Mesenchymal stem cell (in vitro differentiated cells and primary cell): Measurements from ENCODE around the gene RUSC1.
A peak's percentile ranks its signal among the peaks of the same experiment; 100 is the strongest.

ENCODE experiments used
- DNase-seq: peaks from one replicate; pipeline ENCODE4 v3.0.0-alpha.2; 2013
- H2AFZ ChIP-seq: one replicate; pipeline ENCODE4 v1.6.1; 2013; ENCODE audit warnings: low read depth, mild to moderate bottlenecking, control low read depth, inconsistent platforms, low read length, moderate library complexity
- H2AK5ac ChIP-seq: 2 replicates; pipeline ENCODE4 v1.6.1; 2013; ENCODE audit warnings: low read length, moderate library complexity, mild to moderate bottlenecking, inconsistent platforms; ENCODE audit not compliant: severe bottlenecking
- H2BK120ac ChIP-seq: one replicate; pipeline ENCODE4 v1.6.1; 2013; ENCODE audit warnings: low read depth, mild to moderate bottlenecking, inconsistent platforms, low read length, moderate library complexity
- H2BK12ac ChIP-seq, 2 experiments: one replicate each; pipeline ENCODE4 v1.6.1; 2013; ENCODE audit warnings: inconsistent platforms in 2 of 2, low read length in 2 of 2, mild to moderate bottlenecking in 2 of 2, moderate library complexity in 2 of 2, control low read depth in 1 of 2
- H2BK15ac ChIP-seq: one replicate; pipeline ENCODE4 v1.6.1; 2013; ENCODE audit warnings: mild to moderate bottlenecking, low read depth, inconsistent platforms; ENCODE audit not compliant: poor library complexity, severe bottlenecking
- H2BK5ac ChIP-seq: 2 replicates; pipeline ENCODE4 v1.6.1; 2013; ENCODE audit warnings: low read depth, mild to moderate bottlenecking, low read length, control low read depth, inconsistent platforms; ENCODE audit not compliant: poor library complexity, severe bottlenecking
- H3K14ac ChIP-seq, 2 experiments: one replicate each; pipeline ENCODE4 v1.6.1; 2013; ENCODE audit warnings: inconsistent platforms in 2 of 2, low read length in 2 of 2, control low read depth in 1 of 2, mild to moderate bottlenecking in 1 of 2, moderate library complexity in 1 of 2
- H3K18ac ChIP-seq, 2 experiments: one replicate each; pipeline ENCODE4 v1.6.1; 2013; ENCODE audit warnings: inconsistent platforms in 2 of 2, low read length in 2 of 2, control low read depth in 1 of 2, low read depth in 1 of 2, mild to moderate bottlenecking in 1 of 2
- H3K23ac ChIP-seq, 2 experiments: one replicate each; pipeline ENCODE4 v1.6.1; 2013; ENCODE audit warnings: inconsistent platforms in 2 of 2, low read length in 2 of 2, mild to moderate bottlenecking in 2 of 2, moderate library complexity in 2 of 2, control low read depth in 1 of 2
- H3K27ac ChIP-seq: 2 replicates; pipeline ENCODE4 v1.5.1; 2013; ENCODE audit warnings: mild to moderate bottlenecking, moderate library complexity, low read length, control low read depth, inconsistent platforms; ENCODE audit not compliant: poor library complexity, severe bottlenecking
- H3K27me3 ChIP-seq, 2 experiments: 2 replicates each; pipeline versions ENCODE4 v1.6.1 to v1.7.0; 2013; ENCODE audit warnings: low read length in 2 of 2, mild to moderate bottlenecking in 2 of 2, moderate library complexity in 2 of 2, control low read depth in 1 of 2, inconsistent platforms in 1 of 2; ENCODE audit not compliant: control insufficient read depth in 1 of 2, insufficient read depth in 1 of 2
- H3K36me3 ChIP-seq, 2 experiments: 2 replicates each; pipeline versions ENCODE4 v1.6.1 to v1.7.0; 2013; ENCODE audit warnings: low read length in 2 of 2, control low read depth in 1 of 2, inconsistent platforms in 1 of 2, low read depth in 1 of 2, mild to moderate bottlenecking in 1 of 2; ENCODE audit not compliant: insufficient read depth in 2 of 2, control insufficient read depth in 1 of 2
- H3K4ac ChIP-seq, 2 experiments: one replicate each; pipeline ENCODE4 v1.6.1; 2013; ENCODE audit warnings: inconsistent platforms in 2 of 2, low read length in 2 of 2, mild to moderate bottlenecking in 2 of 2, moderate library complexity in 2 of 2, control low read depth in 1 of 2, low read depth in 1 of 2
- H3K4me1 ChIP-seq: 2 replicates; pipeline ENCODE4 v1.6.1; 2013; ENCODE audit warnings: low read depth, low read length, control low read depth; ENCODE audit not compliant: control insufficient read depth, insufficient read depth
- H3K4me2 ChIP-seq: 2 replicates; pipeline ENCODE4 v1.6.1; 2013; ENCODE audit warnings: low read length, mild to moderate bottlenecking, inconsistent platforms; ENCODE audit not compliant: poor library complexity, severe bottlenecking
- H3K4me3 ChIP-seq, 2 experiments: 2 replicates each; pipeline versions ENCODE4 v1.5.1 to v1.7.0; 2013; ENCODE audit warnings: low read length in 2 of 2, mild to moderate bottlenecking in 2 of 2, control low read depth in 1 of 2, low read depth in 1 of 2; ENCODE audit not compliant: insufficient read depth in 1 of 2
- H3K79me1 ChIP-seq: replicated peaks from 2 replicates; pipeline ENCODE4 v1.6.1; 2013; ENCODE audit warnings: mild to moderate bottlenecking, control low read depth, low read length, inconsistent platforms; ENCODE audit not compliant: poor library complexity, severe bottlenecking
- H3K9ac ChIP-seq: 2 replicates; pipeline ENCODE4 v1.7.0; 2013; ENCODE audit warnings: mild to moderate bottlenecking, low read length, moderate library complexity
- H3K9me3 ChIP-seq: 2 replicates; pipeline ENCODE4 v1.7.0; 2013; ENCODE audit warnings: mild to moderate bottlenecking, low read length; ENCODE audit not compliant: control insufficient read depth
- H4K8ac ChIP-seq: one replicate; pipeline ENCODE4 v1.6.1; 2013; ENCODE audit warnings: inconsistent platforms, mild to moderate bottlenecking, low read length, moderate library complexity
- H4K91ac ChIP-seq: one replicate; pipeline ENCODE4 v1.6.1; 2013; ENCODE audit warnings: mild to moderate bottlenecking, low read length, inconsistent platforms
- WGBS: methylation state at CpG from one replicate; pipeline ENCODE4 v1.1.7; 2013; ENCODE audit warnings: mixed read lengths; 5-methylcytosine and 5-hydroxymethylcytosine counted together

RUSC1 gene

GRCh38 chr1:155308493-155309422 lies 11.9 kb upstream of the RUSC1 start, which contains the start of gene FDPS:
Gene FDPS, plus strand, starts transcription at chr1:155308866. Its CDS starts 924 bp downstream, at chr1:155309790.
- H4K91ac ChIP-seq = peak within 1 kb of the TSS; percentile 79
- H2AFZ ChIP-seq = no peak within 1 kb of the TSS
- H4K8ac ChIP-seq = peak within 1 kb of the TSS; percentile 82
- peak within 1 kb of the TSS; percentile 94 for H3K4me2 ChIP-seq
- H3K4ac ChIP-seq = peak within 1 kb of the TSS; percentile 69 to 96
- no peaks in the 10 kb centered on the region for H3K9me3 ChIP-seq
- H3K27ac ChIP-seq = peak within 1 kb of the TSS; percentile 89
- H2BK12ac ChIP-seq = peak within 1 kb of the TSS in 1 of 2 experiments; percentile 85
- WGBS = under 1% methylated on average over 49 of the region's 51 CpGs
- H3K4me3 ChIP-seq = peak within 1 kb of the TSS; percentile 75 to 99
- peak within 1 kb of the TSS; percentile 78 to 92 for H3K18ac ChIP-seq
- peak within 1 kb of the TSS; percentile 86 for H2BK15ac ChIP-seq
- H3K36me3 ChIP-seq = peaks cover 20 to 33% of the 10 kb centered on the region in 2 experiments
- peak within 1 kb of the TSS; percentile 72 for H2AK5ac ChIP-seq
- H3K27me3 ChIP-seq = no peaks in the 10 kb centered on the region
- DNase-seq = peak; percentile 99
- peak within 1 kb of the TSS; percentile 68 for H2BK120ac ChIP-seq
- H3K4me1 ChIP-seq = peaks cover 22% of the 10 kb centered on the region
- peaks cover 12% of the 10 kb centered on the region for H3K79me1 ChIP-seq
- peak within 1 kb of the TSS in 1 of 2 experiments; percentile 45 for H3K14ac ChIP-seq
- peak within 1 kb of the TSS in 1 of 2 experiments; percentile 81 for H3K23ac ChIP-seq
- peak within 1 kb of the TSS; percentile 93 for H3K9ac ChIP-seq
- H2BK5ac ChIP-seq = no peak within 1 kb of the TSS

GRCh38 chr1:155309423-155310021 lies 11.2 kb upstream of the RUSC1 start:
- H3K9me3 ChIP-seq = no peaks in the 10 kb centered on the region
- 54% methylated on average over 8 of the region's 11 CpGs for WGBS
- H2AK5ac ChIP-seq = peak overlapping the region; percentile 72
- H2BK15ac ChIP-seq = peak overlapping the region; percentile 86
- H4K8ac ChIP-seq = no peak overlapping the region
- peak overlapping the region; percentile 65 for H4K91ac ChIP-seq
- H3K9ac ChIP-seq = peak overlapping the region; percentile 93
- peak overlapping the region; percentile 68 for H2BK120ac ChIP-seq
- peaks cover 20% of the 10 kb centered on the region for H3K4me1 ChIP-seq
- peak overlapping the region; percentile 69 to 96 for H3K4ac ChIP-seq
- H3K18ac ChIP-seq = peak overlapping the region; percentile 78 to 92
- DNase-seq = peak; percentile 31
- peak overlapping the region; percentile 94 for H3K4me2 ChIP-seq
- no peak overlapping the region for H2BK5ac ChIP-seq
- peak overlapping the region; percentile 75 to 99 for H3K4me3 ChIP-seq
- H3K27me3 ChIP-seq = no peaks in the 10 kb centered on the region
- peak overlapping the region in 1 of 2 experiments; percentile 81 for H3K23ac ChIP-seq
- H3K79me1 ChIP-seq = peaks cover 12% of the 10 kb centered on the region
- H2BK12ac ChIP-seq = peak overlapping the region in 1 of 2 experiments; percentile 85
- peak overlapping the region; percentile 82 for H3K27ac ChIP-seq
- H3K36me3 ChIP-seq = peaks cover 24 to 41% of the 10 kb centered on the region in 2 experiments
- peak overlapping the region in 1 of 2 experiments; percentile 45 for H3K14ac ChIP-seq
- H2AFZ ChIP-seq = no peak overlapping the region

- peaks cover 9% of the 10 kb centered on the region for H3K4me1 ChIP-seq
- H4K8ac ChIP-seq = no peak overlapping the region
- H3K4me2 ChIP-seq = no peak overlapping the region
- H2BK5ac ChIP-seq = no peak overlapping the region
- no peak overlapping the region for H2BK120ac ChIP-seq
- no peak overlapping the region for H4K91ac ChIP-seq
- H3K14ac ChIP-seq = no peak overlapping the region
- H2BK12ac ChIP-seq = no peak overlapping the region
- H3K4me3 ChIP-seq = no peak overlapping the region
- H3K9me3 ChIP-seq = no peaks in the 10 kb centered on the region
- no peak overlapping the region for H3K9ac ChIP-seq
- H3K79me1 ChIP-seq = peaks cover 17% of the 10 kb centered on the region
- no peak overlapping the region for H3K4ac ChIP-seq
- 97% methylated on average over 8 of the region's 8 CpGs for WGBS
- H3K27ac ChIP-seq = no peak overlapping the region
- no peak overlapping the region for H2AK5ac ChIP-seq
- no peak overlapping the region for H2BK15ac ChIP-seq
- no peak overlapping the region for H2AFZ ChIP-seq
- peaks cover 31 to 68% of the 10 kb centered on the region in 2 experiments for H3K36me3 ChIP-seq
- H3K27me3 ChIP-seq = no peaks in the 10 kb centered on the region
- no peak overlapping the region for H3K18ac ChIP-seq
- DNase-seq = no peak
- H3K23ac ChIP-seq = no peak overlapping the region
Observed at GRCh38 chr1:155313261-155313660, 7.4 kb upstream of the RUSC1 start.

- H3K36me3 ChIP-seq = peaks cover 59 to 66% of the 10 kb centered on the region in 2 experiments
- no peak overlapping the region for H3K4me3 ChIP-seq
- no peak overlapping the region for H3K14ac ChIP-seq
- H2BK15ac ChIP-seq = no peak overlapping the region
- H2AK5ac ChIP-seq = no peak overlapping the region
- H3K4me2 ChIP-seq = no peak overlapping the region
- no peaks in the 10 kb centered on the region for H3K9me3 ChIP-seq
- no peak overlapping the region for H3K23ac ChIP-seq
- H2BK120ac ChIP-seq = no peak overlapping the region
- H3K4ac ChIP-seq = no peak overlapping the region
- no peaks in the 10 kb centered on the region for H3K27me3 ChIP-seq
- no peak overlapping the region for H4K91ac ChIP-seq
- no peak overlapping the region for H3K9ac ChIP-seq
- H2BK5ac ChIP-seq = no peak overlapping the region
- DNase-seq = no peak
- peaks cover 18% of the 10 kb centered on the region for H3K4me1 ChIP-seq
- 95% methylated on average over 2 of the region's 3 CpGs for WGBS
- no peak overlapping the region for H2BK12ac ChIP-seq
- H4K8ac ChIP-seq = no peak overlapping the region
- H2AFZ ChIP-seq = no peak overlapping the region
- no peak overlapping the region for H3K18ac ChIP-seq
- peaks cover 35% of the 10 kb centered on the region for H3K79me1 ChIP-seq
- no peak overlapping the region for H3K27ac ChIP-seq
Observed at GRCh38 chr1:155316922-155317321, 3.8 kb upstream of the RUSC1 start.
